Spleen (tissue), 11 donors: ENCODE results near the gene SMIM1. TPM values are rescaled to one million over a fixed set of nuclear protein-coding genes. Genes with fewer than 3 reads are reported as not detected.

Experiments
- DNase-seq: peaks from one replicate; pipeline ENCODE4 v3.0.0-alpha.2; 2020
- H3K27ac ChIP-seq, 8 donors: fragments of 200-600 bp; sonication (generic) in 7 of 8; 1 replicate in 4 of 8; 2 replicates in 4 of 8; pipeline versions ENCODE4 v1.5.0 to v1.8.0; 2016 to 2021; ENCODE audit warnings: inconsistent platforms in 4 of 8, mild to moderate bottlenecking in 4 of 8, moderate library complexity in 1 of 8
- H3K27me3 ChIP-seq, 7 donors: fragments of 200-600 bp; sonication (generic) in 6 of 7; replicated peaks in 1 of 7; 1 replicate in 4 of 7; 2 replicates in 3 of 7; pipeline versions ENCODE4 v1.5.0 to v1.8.0; 2016 to 2021; ENCODE audit warnings: inconsistent platforms in 3 of 7, mild to moderate bottlenecking in 1 of 7
- H3K36me3 ChIP-seq, 6 donors: fragments of 200-600 bp; sonication (generic) in 5 of 6; 1 replicate in 4 of 6; 2 replicates in 2 of 6; pipeline versions ENCODE4 v1.5.0 to v1.8.0; 2016 to 2021; ENCODE audit warnings: inconsistent platforms in 2 of 6
- H3K4me1 ChIP-seq, 6 donors: fragments of 200-600 bp; sonication (generic) in 5 of 6; 1 replicate in 3 of 6; 2 replicates in 3 of 6; pipeline versions ENCODE4 v1.5.0 to v1.8.0; 2016 to 2021; ENCODE audit warnings: inconsistent platforms in 3 of 6
- H3K4me3 ChIP-seq, 8 donors: fragments of 200-600 bp; sonication (generic) in 7 of 8; 1 replicate in 4 of 8; 2 replicates in 4 of 8; pipeline versions ENCODE4 v1.5.0 to v1.8.0; 2016 to 2021; ENCODE audit warnings: inconsistent platforms in 4 of 8, mild to moderate bottlenecking in 4 of 8, moderate library complexity in 2 of 8
- H3K9me3 ChIP-seq, 8 donors: fragments of 200-600 bp; sonication (generic) in 7 of 8; 1 replicate in 4 of 8; 2 replicates in 4 of 8; pipeline versions ENCODE4 v1.5.0 to v1.8.0; 2016 to 2021; ENCODE audit warnings: inconsistent platforms in 4 of 8
- CTCF ChIP-seq, 11 experiments: fragments of 200-600 bp in 7 of 11; fragments of 450-650 bp in 4 of 11; sonication (generic) in 4 of 11; IDR thresholded peaks in 8 of 11; conservative IDR thresholded peaks in 3 of 11; 1 replicate in 7 of 11; 2 replicates in 4 of 11; pipeline versions ENCODE4 v1.4.0 to v1.8.0; 2016 to 2021; ENCODE audit warnings: antibody characterized with exemption in 11 of 11, inconsistent platforms in 4 of 11, mild to moderate bottlenecking in 1 of 11
- POLR2A ChIP-seq, 3 donors: fragments of 450-650 bp; IDR thresholded peaks; one replicate each; pipeline ENCODE4 v1.5.1; 2017; ENCODE audit warnings: antibody characterized with exemption in 3 of 3, mild to moderate bottlenecking in 1 of 3
- POLR2AphosphoS5 ChIP-seq, 3 donors: sonication (generic); formaldehyde crosslinking; IDR thresholded peaks; one replicate each; pipeline ENCODE4 v1.5.1; 2017; ENCODE audit warnings: antibody characterized with exemption in 3 of 3
- WGBS, 5 donors: extraction: QIAGEN DNeasy Blood & Tissue Kit in 3 of 5; methylation state at CpG; one replicate each; pipeline versions ENCODE4 v1.1.5 to v1.1.7; 2013 to 2018; 5-methylcytosine and 5-hydroxymethylcytosine counted together
- intact Hi-C: fragments of 100-400 bp; cut with DNase I; formaldehyde crosslinking; loops from one replicate; pipeline ENCODE4 v1.15.0; 2023; ENCODE audit warnings: low total_unique reads
- polyA plus RNA-seq, 3 donors: library from polyadenylated mRNA; stranded (reverse); fragments of 200-250 nt; gene quantifications; one replicate each; pipeline ENCODE4 v1.2.1, GENCODE V29; 2013
- total RNA-seq, 7 donors: library from RNA; depleted of rRNA in 3 of 7; stranded (reverse); fragments of >200 nt in 3 of 7; fragmentation: NEBNext Ultra II Directional in 4 of 7; extraction: Animal tissue kit (Norgen Biotek cat#: 25700) in 4 of 7; gene quantifications; one replicate each; pipeline versions ENCODE4 v1.1.0 to v1.2.1, GENCODE V29; 2016 to 2021
- donor health status: healthy with polysubstance abuse.
- donor health status: DM: no; HTN: no; CAD: no; lungs with moderate emphysema.
- donor health status: DM: no; HTN: no; CAD: no.
- donor health status: Bipolar disorder and iron deficiency.
- donor health status: healthy.
- donor health status: DM: no; HTN: no; CAD: no.
- donor health status: DM: yes; HTN: yes; CAD: no.

The SMIM1 gene
- total and polyA plus RNA-seq, 10 donors: 2.0 to 12.7 (median 4.6) TPM; not detected in 1

DNA sequence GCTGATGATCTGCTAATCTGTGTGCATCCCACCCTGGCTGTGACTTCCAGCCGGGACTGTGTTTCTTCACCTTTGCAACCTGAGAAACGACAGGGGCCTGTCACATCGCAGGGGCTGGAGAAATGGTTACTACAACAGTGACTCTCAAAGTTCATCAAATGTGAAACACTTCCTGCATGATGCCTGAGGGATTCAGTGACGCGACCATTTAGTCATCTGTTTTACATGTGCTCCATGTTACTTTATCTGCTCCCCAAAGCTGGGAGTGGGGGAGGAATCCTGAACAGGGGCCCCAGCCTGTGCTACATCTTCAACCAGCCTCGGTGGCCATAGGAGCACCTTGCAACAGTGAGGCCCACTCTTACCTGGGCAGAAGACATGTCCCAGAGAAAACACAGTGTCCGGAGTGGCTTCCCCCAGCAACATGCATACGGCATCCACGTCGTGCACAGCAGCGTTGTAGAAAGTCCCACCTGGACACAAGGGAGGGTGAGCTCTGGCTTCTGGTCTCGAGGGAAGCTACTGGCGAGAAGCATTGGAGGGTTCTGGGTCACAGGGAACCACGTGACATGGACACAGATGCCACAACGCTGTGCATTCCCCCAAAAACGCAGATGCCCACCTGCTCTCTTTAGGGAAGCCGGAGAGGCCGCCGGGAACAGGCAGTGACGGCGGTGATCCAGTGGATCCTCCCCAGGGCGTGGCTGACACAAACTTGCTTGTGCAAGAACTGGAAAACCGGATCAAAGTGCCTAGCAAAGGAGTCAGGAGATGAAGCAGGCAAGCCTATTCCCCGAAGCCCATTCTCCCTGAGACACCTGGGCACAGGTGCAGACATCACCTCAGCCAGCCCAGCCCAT lies 29.9 kb upstream of the SMIM1 start:
- DNase-seq: peak; percentile 58
- intact Hi-C loops: no loop called here

GRCh38 chr1:3743421-3743820 lies 29.1 kb upstream of the SMIM1 start:
- H3K4me1 ChIP-seq: peaks cover 0 to 55% (median 32%) of the 10 kb centered on the region in 6 donors
- DNase-seq: no peak
- H3K27me3 ChIP-seq: no peaks in the 10 kb centered on the region
- no peak overlapping the region for H3K4me3 ChIP-seq
- TF ChIP-seq POLR2A (IDR thresholded peaks at IDR 0.05) (no peak), POLR2AphosphoS5 (IDR thresholded peaks at IDR 0.05) (no peak), CTCF (IDR thresholded peaks at IDR 0.05 in 8 of 11, conservative IDR thresholded peaks at IDR 0.05 in 3 of 11) (no peak)
- H3K36me3 ChIP-seq: peaks cover 0 to 64% (median 26%) of the 10 kb centered on the region in 6 donors
- 72 to 88% (median 78%) methylated on average over 4 of the region's 4 CpGs for WGBS, 5 donors
- intact Hi-C loops: no loop called here
- H3K9me3 ChIP-seq: no peaks in the 10 kb centered on the region
- H3K27ac ChIP-seq: no peak overlapping the region

More for the DNA sequence above, 29.9 kb upstream of the SMIM1 start:
- TF ChIP-seq CTCF (IDR thresholded peaks at IDR 0.05 in 8 of 11, conservative IDR thresholded peaks at IDR 0.05 in 3 of 11) (no peak), POLR2AphosphoS5 (IDR thresholded peaks at IDR 0.05) (no peak), POLR2A (IDR thresholded peaks at IDR 0.05) (no peak)
- 86 to 93% (median 90%) methylated on average over 17 to 24 of the region's 24 CpGs for WGBS, 5 donors
- Histone ChIP-seq H3K4me3 (no peak overlapping the region), H3K27me3 (no peaks in the 10 kb centered on the region), H3K36me3 (peaks cover 0 to 72% (median 33%) of the 10 kb centered on the region in 6 donors), H3K4me1 (peaks cover 0 to 49% (median 27%) of the 10 kb centered on the region in 6 donors), H3K9me3 (no peaks in the 10 kb centered on the region), H3K27ac (no peak overlapping the region)

- no peak overlapping the region for H3K4me3 ChIP-seq
- WGBS, 5 donors: 92 to 96% (median 94%) methylated on average over 12 of the region's 12 CpGs
- no peak for DNase-seq
- TF ChIP-seq POLR2AphosphoS5 (IDR thresholded peaks at IDR 0.05): no peak
- intact Hi-C loops: no loop called here
- peaks cover 0 to 55% (median 32%) of the 10 kb centered on the region in 6 donors for H3K4me1 ChIP-seq
- peaks cover 0 to 60% (median 22%) of the 10 kb centered on the region in 6 donors for H3K36me3 ChIP-seq
- H3K9me3 ChIP-seq: no peaks in the 10 kb centered on the region
- no peaks in the 10 kb centered on the region for H3K27me3 ChIP-seq
- H3K27ac ChIP-seq: no peak overlapping the region
These were observed 28.7 kb upstream of the SMIM1 start for GRCh38 chr1:3743826-3744225.

DNA sequence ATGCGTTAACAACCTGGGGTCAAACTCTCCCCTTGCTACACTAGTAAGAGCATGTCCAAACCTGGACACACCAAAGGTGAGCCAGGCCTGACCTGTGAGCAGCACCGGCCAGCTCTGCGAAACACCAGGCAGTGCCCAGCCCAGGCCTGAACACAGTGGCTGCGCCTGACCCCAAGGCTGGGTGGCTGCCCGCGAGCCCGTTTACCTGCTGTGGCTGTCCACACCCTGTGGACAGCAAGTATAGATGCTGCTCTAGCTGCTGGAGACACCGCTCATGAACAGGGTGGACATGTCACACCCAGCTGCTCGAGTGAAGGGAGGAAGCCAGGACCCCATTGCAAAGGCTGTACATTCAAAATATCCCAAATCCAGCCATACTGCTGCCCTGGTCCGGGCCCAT lies 27.9 kb upstream of the SMIM1 start:
- WGBS, 5 donors: 89 to 96% (median 93%) methylated on average over 8 to 10 of the region's 10 CpGs
- no peak for TF ChIP-seq POLR2A (IDR thresholded peaks at IDR 0.05)
- TF ChIP-seq POLR2AphosphoS5 (IDR thresholded peaks at IDR 0.05): peak in 1 of 3 donors; percentile 42
- H3K27me3 ChIP-seq: no peaks in the 10 kb centered on the region
- H3K4me1 ChIP-seq: peaks cover 0 to 55% (median 32%) of the 10 kb centered on the region in 6 donors
- intact Hi-C loops: no loop called here
- no peak overlapping the region for H3K27ac ChIP-seq
- peak; percentile 68 for DNase-seq
- H3K9me3 ChIP-seq: no peaks in the 10 kb centered on the region
- H3K36me3 ChIP-seq: peaks cover 0 to 52% (median 19%) of the 10 kb centered on the region in 6 donors
- no peak overlapping the region for H3K4me3 ChIP-seq

- Histone ChIP-seq H3K27ac (no peak overlapping the region), H3K4me3 (no peak overlapping the region), H3K9me3 (no peaks in the 10 kb centered on the region), H3K36me3 (peaks cover 0 to 48% (median 19%) of the 10 kb centered on the region in 6 donors), H3K27me3 (no peaks in the 10 kb centered on the region), H3K4me1 (peaks cover 0 to 55% (median 32%) of the 10 kb centered on the region in 6 donors)
- TF ChIP-seq CTCF (IDR thresholded peaks at IDR 0.05 in 8 of 11, conservative IDR thresholded peaks at IDR 0.05 in 3 of 11) (no peak), POLR2AphosphoS5 (IDR thresholded peaks at IDR 0.05) (no peak), POLR2A (IDR thresholded peaks at IDR 0.05) (no peak)
- intact Hi-C loops: no loop called here
- DNase-seq: peak; percentile 68
- WGBS, 5 donors: 92 to 95% (median 94%) methylated on average over 12 of the region's 12 CpGs
These were observed 27.5 kb upstream of the SMIM1 start for GRCh38 chr1:3745071-3745470.
